ENCODE measurements around the gene MASP2. TPM values are rescaled to one million over a fixed set of nuclear protein-coding genes. Genes with fewer than 3 reads are reported as not detected.

The MASP2 gene
- total and polyA plus RNA-seq, 9 of the 15 experiments (the other 6 are each of a cell fraction or from before 2014, with no cell fraction given) = 0.01 to 0.23 (median 0.06) TPM; not detected in 3

GRCh38 chr1:11026903-11027302, 20.1 kb downstream of the MASP2 start (continued):
- TF ChIP-seq PKNOX1 (IDR thresholded peaks at IDR 0.05) (no peak), PML (IDR thresholded peaks at IDR 0.05; ENCODE audit: low read length) (peak; percentile 12), ZNF212 (CRISPR knock-in tag; IDR thresholded peaks at IDR 0.05) (no peak), FOXJ3 (CRISPR knock-in tag; IDR thresholded peaks at IDR 0.05) (no peak), MTA1 (IDR thresholded peaks at IDR 0.05; ENCODE audit: borderline replicate concordance) (no peak), POLR2AphosphoS2 (IDR thresholded peaks at IDR 0.05; ENCODE audit: low read length) (peak; percentile 92; the same call in 1 of the 2 replicates), BRD4 (IDR thresholded peaks at IDR 0.05) (no peak), TFAM (CRISPR knock-in tag; conservative IDR thresholded peaks at IDR 0.05) (no peak), FOXP1 (CRISPR knock-in tag; IDR thresholded peaks at IDR 0.05) (no peak), ZBTB2 (IDR thresholded peaks at IDR 0.05) (no peak), BRCA1 (IDR thresholded peaks at IDR 0.05) (no peak), BRCA1 (CRISPR knock-in tag; IDR thresholded peaks at IDR 0.05) (no peak), MYNN (IDR thresholded peaks at IDR 0.05) (0 out of 2 replicates have a peak, but pooled peaks have one; percentile 15), MYNN (CRISPR knock-in tag; IDR thresholded peaks at IDR 0.05) (no peak), MCM2 (IDR thresholded peaks at IDR 0.05; ENCODE audit: low read depth) (no peak), E2F8 (IDR thresholded peaks at IDR 0.05; ENCODE audit: low read depth, partially characterized antibody) (no peak), PHB (CRISPR knock-in tag; IDR thresholded peaks at IDR 0.05) (no peak), SRSF1 (IDR thresholded peaks at IDR 0.05; ENCODE audit: low read depth, low read length) (no peak), TSC22D4 (tag; IDR thresholded peaks at IDR 0.05) (no peak), CHD4 (IDR thresholded peaks at IDR 0.05; ENCODE audit: insufficient read depth, insufficient replicate concordance, low read depth, low read length, poor library complexity, severe bottlenecking) (no peak), CEBPB (tag; IDR thresholded peaks at IDR 0.05) (peak; percentile 35; the same call in 1 of the 2 replicates), SMARCC2 (IDR thresholded peaks at IDR 0.05; ENCODE audit: low read depth) (no peak)
